Hematopoietic multipotent progenitor cell (in vitro differentiated cells): ENCODE results near the gene B3GNT3. TPM values are rescaled to one million over a fixed set of nuclear protein-coding genes. Genes with fewer than 3 reads are reported as not detected.
A peak's percentile ranks its signal among the peaks of the same experiment; 100 is the strongest.
"Not testable (repeated sequence)": the region's sequence is repeated elsewhere in the genome, so short reads cannot be mapped to it uniquely, and the experiment has no call there.

Experiments used
- DNase-seq, 3 donors: peaks; one replicate each; pipeline ENCODE4 v3.0.0-alpha.2; 2011 to 2015; ENCODE audit warnings: low read depth in 2 of 3, low spot score in 2 of 3
- total RNA-seq: library from RNA; depleted of rRNA; stranded (reverse); fragments of >200 nt; gene quantifications from one replicate; pipeline ENCODE4 v1.2.3, GENCODE V29; 2012

Gene B3GNT3
- total RNA-seq, 1 donor: 0.54 TPM

GRCh38 chr19:17765069-17765618 is 29.8 kb upstream of the B3GNT3 start:
- peak in 2 of 3 donors; percentile 75 to 78 for DNase-seq

DNA sequence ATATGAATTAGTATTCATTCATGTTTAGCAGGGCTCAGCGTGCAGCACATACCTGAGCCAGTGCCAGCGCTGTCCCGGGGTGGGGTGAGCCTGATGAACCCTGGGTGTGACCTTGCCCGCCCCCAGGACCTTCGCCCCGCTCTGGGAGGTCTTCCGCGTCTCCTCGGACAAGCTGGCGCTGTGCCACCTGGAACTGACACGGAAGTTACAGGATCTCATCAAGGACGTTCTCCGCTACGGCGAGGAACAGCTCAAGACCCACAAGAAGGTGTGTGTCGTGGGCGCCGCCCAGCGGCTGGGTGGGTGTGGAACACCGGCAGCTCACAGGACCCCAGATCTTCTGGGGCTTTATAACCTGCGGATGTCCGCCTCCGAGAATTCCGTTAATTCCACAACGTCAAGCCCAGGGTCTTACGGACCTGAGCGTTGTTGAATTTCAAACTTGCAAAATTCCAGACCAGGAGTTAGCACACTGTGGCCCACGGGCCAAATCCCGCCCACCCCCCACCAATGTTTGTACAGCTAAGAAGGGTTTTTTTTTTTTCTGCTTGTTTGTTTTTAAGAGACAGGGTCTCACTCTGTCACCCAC is 28.3 kb upstream of the B3GNT3 start:
- DNase-seq: peak in 2 of 3 donors; percentile 82 to 88

DNA sequence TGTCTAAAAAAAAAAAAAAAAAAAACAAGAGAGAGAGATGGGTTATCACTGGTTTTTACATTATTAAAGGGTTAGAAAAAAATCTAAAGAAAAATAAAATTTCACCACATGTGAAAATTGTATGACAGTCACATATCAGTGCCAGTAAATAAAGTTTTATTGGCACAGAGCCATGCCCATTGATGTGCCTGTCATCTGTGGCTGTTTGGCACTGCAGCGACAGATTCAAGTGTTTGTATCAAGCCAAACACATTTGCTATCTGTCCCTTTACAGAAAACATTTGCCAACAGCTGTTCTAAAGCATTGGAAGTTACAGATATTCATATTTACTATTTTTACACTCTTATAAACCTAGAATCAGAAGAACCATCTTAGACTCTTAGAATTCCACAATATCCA is 27.4 kb upstream of the B3GNT3 start:
- DNase-seq: no peak

DNA sequence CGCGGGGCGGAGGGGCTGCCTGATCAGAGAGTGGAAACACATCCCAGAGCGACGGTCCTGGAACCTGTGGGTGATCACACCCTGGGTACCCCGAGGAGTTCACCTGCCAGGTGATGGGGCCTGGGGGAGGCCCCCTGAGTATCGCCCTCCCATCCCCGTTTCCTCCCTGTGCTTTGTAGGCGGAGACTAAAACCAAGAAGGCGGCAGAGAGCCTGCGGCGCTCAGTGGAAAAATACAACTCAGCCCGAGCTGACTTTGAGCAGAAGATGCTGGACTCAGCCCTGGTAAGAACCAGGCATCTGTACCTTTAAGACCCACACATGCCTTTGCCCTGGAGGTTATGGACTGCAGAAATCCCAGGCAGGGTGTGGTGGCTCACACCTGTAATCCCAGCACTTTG is 24.3 kb upstream of the B3GNT3 start:
- no peak for DNase-seq

GRCh38 chr19:17772172-17772571 is 22.8 kb upstream of the B3GNT3 start:
- DNase-seq: peak in 1 of 3 donors; percentile 51

- peak in 1 of 3 donors; percentile 27 for DNase-seq
Observed at GRCh38 chr19:17775245-17775927, 19.6 kb upstream of the B3GNT3 start.

DNA sequence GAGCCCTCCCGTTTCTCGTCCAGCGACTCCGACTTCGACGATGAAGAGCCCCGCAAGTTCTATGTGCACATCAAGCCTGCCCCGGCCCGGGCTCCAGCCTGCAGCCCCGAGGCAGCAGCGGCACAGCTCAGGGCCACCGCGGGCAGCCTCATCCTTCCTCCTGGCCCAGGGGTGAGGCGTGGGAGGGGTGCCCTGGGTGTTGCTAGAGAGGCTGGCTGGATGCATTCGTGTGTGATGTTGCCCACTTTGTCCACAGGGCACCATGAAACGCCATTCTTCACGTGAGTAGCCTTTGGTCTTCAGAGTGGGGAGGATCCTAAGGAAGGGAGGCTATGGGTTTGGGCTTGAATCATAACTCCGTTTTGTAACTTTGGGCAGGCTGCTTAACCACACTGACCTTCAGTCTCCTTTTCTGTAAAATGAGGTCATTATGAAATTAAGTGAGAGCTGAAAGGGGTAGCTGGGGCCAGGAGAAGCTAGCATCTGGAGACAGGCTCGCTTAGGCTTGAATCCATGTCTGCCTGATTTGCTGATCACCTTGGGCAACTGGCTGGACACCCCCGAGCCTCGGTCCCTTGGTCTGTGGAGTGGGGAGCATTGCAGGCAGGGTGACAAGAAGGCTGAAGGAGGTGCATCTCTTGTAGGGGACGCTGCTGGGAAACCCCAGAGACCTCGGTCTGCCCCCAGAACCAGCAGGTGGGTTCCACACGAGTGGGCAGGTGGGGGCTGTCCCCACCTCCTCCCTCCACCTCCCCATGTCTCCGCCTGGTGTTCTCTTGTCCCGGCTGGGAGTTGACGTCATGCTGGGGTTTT is 18.7 kb upstream of the B3GNT3 start:
- DNase-seq: no peak

GRCh38 chr19:17777840-17778239 is 17.1 kb upstream of the B3GNT3 start:
- DNase-seq: not testable (repeated sequence)

- DNase-seq: peak in 2 of 3 donors; percentile 77 to 84
Observed at GRCh38 chr19:17778251-17778967, 16.5 kb upstream of the B3GNT3 start.

DNA sequence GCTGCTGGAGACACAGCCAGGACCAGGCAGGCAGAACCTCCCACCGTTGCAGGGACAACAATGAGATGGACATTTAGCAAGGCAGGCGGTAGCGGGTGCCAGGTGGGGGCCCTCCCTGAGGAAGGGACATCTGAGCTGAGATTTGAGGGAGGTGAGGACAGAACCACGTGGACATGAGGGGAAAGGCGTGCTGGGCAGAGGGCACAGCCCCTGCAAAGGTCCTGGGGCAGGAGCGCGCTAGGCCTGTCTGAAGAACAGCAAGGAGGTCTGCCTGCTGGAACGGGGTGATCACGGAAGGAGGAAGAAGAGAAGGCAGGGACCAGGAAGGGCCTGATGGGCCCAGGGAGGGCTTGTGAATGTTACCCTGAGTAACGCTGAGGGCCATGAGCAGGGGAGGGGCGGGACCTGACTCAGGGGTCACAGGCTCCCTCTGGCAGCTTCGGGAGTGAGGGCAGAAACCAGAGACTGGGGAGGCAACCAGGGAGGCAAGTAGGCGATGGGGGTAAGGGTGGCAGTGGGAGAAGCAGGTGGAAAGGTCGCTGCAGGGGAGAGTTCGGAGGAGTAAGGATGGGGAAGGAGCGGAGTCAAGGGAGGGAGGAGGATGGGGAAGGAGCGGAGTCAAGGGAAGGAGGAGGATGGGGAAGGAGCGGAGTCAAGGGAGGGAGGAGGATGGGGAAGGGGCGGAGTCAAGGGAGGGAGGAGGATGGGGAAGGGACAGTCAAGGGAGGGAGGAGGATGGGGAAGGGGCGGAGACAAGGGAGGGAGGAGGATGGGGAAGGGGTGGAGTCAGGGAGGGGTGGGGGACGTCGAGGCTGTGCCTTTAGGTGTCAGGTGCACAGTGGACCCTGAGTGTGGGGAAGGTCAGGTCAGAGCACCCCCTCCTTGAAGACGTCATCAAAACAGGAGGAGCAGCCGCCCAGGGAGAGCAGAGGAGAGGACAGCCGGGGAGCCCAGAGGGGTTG is 15.7 kb upstream of the B3GNT3 start:
- peak in 2 of 3 donors; percentile 65 to 75 for DNase-seq

DNA sequence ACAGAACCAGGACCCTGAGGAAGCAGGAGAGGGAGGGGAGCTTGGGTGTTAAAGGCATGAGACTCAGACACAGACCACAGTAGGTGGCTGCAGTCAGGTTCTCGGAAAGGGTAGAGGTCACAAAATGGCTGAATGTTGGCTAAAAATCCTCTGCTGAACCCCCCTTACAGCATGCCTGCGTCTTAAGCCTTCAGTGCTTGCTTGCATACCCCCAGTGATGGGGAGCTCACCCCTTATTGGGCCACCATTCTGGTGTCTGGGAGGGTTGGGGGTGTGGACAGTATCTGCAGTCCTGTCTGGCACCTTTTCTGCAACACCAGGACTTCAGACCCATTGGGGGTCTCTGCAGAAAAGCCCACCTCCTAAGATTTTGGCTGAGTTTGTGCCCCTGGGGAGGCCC is 14.2 kb upstream of the B3GNT3 start:
- no peak for DNase-seq

GRCh38 chr19:17783721-17784120 is 11.2 kb upstream of the B3GNT3 start:
- DNase-seq: not testable (repeated sequence)

DNA sequence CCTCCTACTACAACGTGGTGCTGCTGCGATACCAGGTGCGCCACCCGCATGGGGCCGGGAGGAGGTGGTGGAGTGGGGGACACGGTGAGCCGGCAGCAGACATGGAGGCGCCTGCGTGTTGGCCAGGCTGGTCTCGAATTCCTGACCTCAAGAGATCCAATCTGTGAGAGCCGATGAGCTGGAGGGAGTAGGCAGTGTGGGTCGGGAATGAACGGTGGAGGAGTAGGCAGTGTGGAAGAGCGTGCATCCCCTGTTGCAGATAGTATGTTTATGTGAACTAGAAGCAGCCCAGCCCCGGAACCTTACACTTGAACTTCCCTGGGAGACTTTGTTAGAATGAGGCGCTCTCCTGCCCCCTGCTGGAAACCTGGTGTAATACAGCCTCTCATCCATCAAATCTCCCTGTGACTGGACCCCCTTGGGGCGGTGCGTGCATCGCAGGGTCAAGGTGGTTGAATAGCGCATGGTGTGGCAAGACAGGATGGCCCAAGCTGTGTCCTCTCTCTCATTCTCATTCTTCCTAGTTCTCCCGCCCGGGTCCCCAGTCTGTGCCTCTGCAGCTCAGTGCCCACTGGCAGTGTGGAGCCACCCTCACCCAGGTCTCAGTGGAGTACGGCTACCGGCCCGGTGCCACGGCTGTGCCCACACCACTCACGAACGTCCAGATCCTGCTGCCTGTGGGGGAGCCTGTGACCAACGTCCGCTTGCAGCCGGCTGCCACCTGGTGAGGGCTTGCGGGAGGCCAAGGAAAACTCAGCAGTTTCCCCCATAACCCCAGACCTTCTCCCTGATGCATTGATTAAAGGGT is 10.5 kb upstream of the B3GNT3 start:
- peak; percentile 57 to 83 (median 64) for DNase-seq

- no peak for DNase-seq
Observed at GRCh38 chr19:17787274-17787913, 7.5 kb upstream of the B3GNT3 start.

- DNase-seq: no peak
Observed at GRCh38 chr19:17788632-17789031, 6.3 kb upstream of the B3GNT3 start.

DNA sequence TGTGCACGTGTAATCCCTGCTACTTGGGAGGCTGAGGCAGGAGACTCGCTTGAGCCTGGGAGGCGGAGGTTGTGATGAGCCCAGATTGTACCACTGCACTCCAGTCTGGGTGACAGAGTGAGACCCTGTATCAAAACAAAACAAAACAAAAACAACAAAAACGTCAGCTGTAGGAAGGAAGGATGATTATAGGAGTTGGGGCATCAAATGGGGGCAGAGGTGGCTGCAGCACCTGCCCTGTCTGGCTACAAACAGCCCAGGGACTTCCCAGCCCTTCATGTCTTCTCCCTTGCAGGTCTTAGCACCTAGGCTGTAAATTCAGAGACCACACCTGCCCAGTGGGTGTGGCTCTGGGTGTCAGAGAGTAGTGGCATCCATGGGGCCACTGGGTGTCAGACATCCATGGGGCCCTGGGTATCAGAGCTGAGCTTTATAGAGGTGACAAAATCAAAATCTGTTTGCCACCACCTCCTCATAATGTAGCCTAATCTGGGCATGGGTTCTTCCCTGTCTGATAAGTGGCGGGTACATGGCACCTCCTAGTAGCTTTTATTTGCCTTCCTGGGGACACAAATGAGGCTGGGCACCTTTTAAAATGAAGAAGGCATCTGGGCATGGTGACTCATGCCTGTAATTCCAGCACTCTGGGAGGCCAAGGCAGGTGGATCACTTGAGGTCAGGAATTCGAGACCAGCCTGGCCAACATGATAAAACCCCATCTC is 4.7 kb upstream of the B3GNT3 start:
- no peak for DNase-seq

DNA sequence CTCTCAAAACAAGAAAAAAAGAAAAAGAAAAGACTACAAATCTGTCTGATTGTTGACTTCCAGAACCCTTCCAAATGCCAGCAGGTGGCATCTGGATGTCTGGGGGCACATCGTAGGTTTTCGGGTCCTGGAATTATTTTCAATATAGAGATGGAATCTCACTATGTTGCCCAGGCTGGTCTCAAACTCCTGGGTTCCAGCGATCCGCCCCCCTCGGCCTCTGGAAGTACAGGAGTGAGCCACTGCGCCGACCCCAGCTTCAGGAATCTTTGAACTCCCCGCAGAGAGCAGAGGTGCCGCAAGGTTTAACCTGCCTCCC is 567 bp upstream of the B3GNT3 start:
- DNase-seq: no peak

DNA sequence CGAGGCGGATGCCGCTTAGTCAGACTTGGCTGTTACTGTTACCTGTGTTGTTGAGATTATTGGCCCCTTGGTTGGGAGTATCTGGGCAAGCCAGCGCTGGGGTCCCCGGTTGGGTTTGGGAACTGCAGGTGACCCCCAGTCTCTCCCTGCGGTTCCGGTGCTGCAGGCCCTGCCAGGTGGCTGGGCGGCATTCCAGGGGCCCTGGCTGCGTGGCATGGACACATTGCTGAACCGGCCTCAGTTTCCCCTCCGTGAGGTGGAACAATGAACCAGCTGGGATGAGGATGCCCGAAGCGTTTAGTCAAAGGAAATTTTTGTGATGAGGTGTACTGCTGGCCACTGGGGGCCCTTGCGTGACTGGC is 538 bp downstream of the B3GNT3 start:
- DNase-seq: no peak
